Stimulated activated CD8-positive, alpha-beta memory T cell treated with anti-CD3 and anti-CD28 coated beads, Interleukin-12 subunit alpha, Interleukin-12 subunit beta, amount 100 ng/mL, for 1 hour (primary cell): ENCODE results near the gene GRK6.
"Not testable (repeated sequence)": the region's sequence is repeated elsewhere in the genome, so short reads cannot be mapped to it uniquely, and the experiment has no call there.

ENCODE experiments used
- DNase-seq: peaks from one replicate; pipeline ENCODE4 v3.0.0-alpha.2; 2020; ENCODE audit warnings: low read depth

The GRK6 gene

DNA sequence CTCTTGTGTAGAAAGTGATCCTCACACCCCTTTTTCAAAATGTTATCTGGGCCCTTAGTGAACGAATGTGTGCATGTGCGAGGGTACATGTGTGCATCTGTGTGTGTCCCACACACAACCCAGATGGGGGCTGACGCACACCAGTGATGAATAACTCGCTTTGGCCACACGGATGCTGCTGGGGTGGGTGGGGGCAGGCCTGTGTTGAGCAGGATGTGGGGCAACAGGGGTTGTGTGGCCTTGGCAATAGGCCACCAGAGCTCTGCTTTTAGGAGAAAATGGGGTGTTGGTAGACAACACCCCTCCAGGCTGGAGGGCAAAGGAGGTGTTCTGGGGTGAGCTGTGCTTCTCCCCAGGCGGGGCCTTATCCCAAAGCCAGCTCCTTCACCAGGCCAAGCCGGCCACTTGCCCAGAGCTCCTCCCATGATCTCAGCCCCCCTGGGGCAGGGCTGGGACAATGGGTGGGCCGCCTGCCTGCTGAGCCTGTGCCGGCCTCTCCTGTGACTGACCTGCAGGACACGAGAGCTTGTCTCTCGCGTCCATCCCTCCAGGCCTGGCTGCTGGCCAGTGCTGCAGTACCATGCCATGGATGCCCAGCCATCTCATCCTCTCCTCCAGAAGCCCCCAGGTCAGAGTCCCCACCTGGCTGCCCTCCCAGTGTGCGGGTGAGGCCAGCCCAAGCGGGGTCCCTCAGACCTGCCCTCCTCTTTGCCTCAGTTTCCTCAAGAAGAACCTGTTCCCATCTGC, 45.3 kb downstream of the GRK6 start:
- no peak for DNase-seq

GRCh38 chr5:177472460-177473442, 46.3 kb downstream of the GRK6 start:
- DNase-seq, result no peak

DNA sequence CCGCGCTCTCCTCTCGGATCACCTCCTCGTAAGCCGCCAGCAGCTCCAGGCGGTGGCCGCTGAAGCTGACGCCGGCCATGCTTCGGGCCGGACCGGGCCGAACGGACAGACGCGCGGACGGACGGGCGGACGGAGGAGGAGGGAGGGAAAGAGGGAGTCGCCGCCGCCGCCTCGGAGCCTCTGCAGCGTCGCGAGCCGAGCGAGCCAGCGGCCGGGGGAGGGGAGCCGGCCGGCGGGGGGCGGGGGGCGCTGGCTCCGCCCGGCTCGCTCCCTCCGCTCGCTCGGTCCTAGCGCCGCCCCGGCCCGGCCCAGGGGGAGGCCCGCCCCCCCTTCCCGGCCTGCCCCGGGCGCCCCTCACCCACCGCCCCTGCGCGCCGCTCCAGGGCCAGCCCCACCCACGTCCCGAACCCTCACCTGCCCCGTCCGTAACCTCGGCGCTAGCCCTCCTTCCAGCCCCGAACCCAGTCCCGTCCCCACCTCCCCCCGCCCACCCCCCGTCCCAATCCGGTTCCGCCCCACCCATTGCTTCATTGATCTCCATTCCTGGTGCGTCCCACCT, 47.0 kb downstream of the GRK6 start, which contains the start of gene DBN1:
TSS of gene DBN1 (minus strand) at position 192 of the 559 bp plus-strand sequence. CDS start at position 79, 113 bp downstream.
- DNase-seq, result no peak

- no peak for DNase-seq
These were observed 47.6 kb downstream of the GRK6 start for GRCh38 chr5:177474002-177474476.

GRCh38 chr5:177474846-177475562, 48.5 kb downstream of the GRK6 start:
- DNase-seq, result no peak

GRCh38 chr5:177475563-177476427, 49.3 kb downstream of the GRK6 start:
- DNase-seq, result no peak

DNA sequence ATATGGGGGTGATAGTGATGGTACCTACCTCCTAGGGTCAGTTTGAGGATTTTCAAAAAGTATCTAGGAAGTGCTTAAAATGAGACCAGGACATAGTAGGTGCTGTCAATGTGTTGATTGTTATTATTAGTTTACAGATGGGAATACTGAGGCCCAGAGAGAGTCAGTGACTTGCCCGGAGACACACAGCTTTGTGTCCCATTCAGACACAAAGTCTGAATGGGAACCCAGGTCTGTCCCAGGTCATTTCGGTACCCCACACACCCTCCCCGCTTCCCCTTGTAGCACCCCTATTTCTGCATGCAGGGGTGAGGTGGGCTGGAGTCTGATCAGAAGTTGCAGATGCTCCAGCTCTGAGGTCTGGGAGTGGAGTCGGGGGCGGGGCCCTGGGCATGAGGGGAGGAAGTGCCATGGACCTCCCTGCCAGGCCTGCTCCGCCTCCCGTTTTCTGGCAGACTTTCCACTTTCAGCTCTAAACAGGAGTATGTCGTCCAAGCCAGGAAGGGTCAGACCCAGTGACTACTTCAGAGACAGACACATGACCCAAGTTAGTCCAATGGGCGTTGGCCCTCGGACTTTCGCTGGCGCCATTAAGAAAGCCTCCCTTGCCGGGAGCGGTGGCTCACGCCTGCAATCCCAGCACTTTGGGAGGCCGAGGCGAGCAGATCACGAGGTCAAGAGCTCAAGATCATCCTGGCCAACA, 50.2 kb downstream of the GRK6 start:
- DNase-seq, result no peak

GRCh38 chr5:177477701-177478477, 51.4 kb downstream of the GRK6 start:
- DNase-seq, result no peak

- DNase-seq, result no peak
These were observed 52.5 kb downstream of the GRK6 start for GRCh38 chr5:177478711-177479646.

DNA sequence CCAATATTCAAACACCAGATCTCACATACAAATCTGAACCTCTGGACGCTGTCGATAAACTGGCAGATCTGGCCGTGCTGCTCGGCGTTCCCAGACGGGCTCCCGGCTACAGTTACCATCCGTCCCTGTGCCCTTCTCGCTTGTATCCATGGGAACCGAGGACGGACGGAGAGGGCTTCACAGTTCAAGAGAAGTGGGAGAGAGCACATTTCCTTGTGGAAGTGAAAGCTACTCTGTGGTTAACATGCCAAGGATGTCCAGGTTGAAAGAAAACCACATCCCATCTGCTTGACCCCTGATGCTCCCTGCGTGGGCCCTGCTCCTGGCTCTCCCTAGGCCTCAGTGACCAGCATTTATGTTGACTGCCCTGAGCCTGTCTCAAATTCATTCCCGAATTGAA, 53.3 kb downstream of the GRK6 start:
- DNase-seq, result no peak

DNA sequence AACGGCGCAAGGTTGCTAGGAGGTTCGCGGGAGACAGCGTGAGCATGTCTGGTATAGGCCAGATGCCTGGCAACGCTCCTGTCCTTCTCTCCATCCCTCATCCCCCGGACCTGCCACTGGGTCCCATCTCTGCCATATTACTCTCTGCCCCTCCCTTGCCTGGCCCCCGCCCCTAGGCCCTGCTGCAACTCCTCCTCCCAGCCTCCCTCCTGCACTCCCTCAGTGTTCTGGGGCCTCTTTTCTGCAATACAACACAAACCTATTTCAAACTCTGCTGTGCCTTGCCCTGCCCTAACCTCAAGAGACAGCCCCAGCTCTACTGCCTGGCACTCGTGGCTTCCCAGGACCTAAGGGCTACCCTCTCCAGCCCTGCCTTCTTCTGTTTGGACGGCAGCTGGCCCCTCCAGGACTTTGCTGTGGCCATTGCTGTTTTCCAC, 55.9 kb downstream of the GRK6 start:
- DNase-seq, result no peak

- no peak for DNase-seq
These were observed 56.6 kb downstream of the GRK6 start for GRCh38 chr5:177483042-177483441.

GRCh38 chr5:177483994-177484901, 57.8 kb downstream of the GRK6 start:
- no peak for DNase-seq

DNA sequence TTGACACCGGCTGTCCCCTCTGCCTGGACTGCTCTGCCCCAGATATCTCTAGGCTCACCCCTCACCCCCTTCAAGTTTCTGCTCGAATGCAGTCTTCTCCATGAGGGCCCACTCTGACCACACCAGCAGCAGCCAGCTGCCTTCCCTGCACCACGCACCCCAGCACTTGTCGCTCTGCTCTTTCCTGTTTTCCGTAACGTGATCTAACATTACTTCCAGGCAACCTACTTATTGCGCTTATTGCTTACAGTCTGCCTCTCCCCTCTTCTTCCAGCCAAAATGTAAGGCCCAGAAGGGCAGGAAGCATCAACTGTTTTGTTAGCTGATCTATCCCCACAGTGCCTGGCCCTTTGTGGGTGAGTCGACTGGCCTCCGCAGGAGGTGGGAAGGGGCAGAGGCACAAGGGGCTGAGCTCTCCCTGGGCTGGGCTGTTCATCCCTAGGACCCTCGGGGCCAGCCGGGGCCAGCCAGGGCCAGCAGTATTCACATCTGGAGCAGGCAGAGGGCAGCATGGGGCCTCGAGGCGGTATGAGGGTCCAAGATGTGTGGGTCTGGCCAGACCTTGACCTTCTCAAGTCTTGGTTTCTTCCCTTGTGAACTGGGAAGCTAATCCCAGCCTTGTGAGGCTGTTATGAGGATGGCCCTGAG, 58.5 kb downstream of the GRK6 start:
- DNase-seq, result no peak

- not testable (repeated sequence) for DNase-seq
These were observed 59.3 kb downstream of the GRK6 start for GRCh38 chr5:177485753-177486152.

- DNase-seq, result no peak
These were observed 59.8 kb downstream of the GRK6 start for GRCh38 chr5:177486256-177486655.

DNA sequence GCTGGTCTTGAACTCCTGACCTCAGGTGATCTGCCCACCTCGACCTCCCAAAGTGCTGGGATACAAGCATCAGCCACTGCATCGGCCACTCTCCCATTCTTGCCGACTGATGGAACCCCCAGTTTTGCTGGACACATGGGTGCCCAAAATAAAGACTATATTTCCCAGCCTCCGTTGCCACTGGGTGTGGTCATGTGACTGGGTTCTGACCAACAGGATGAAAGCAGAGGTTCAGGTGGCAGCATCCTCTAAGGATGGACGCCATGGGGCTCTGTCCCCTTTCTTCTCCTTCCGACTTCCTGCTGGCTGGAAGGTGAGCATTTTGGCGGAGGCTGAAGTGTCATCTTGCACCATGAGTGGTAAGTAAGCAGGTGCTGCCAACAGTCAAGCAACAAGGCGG, 60.7 kb downstream of the GRK6 start:
- DNase-seq, result no peak
